ENCODE data around the gene GMPPB.

GMPPB gene

DNA sequence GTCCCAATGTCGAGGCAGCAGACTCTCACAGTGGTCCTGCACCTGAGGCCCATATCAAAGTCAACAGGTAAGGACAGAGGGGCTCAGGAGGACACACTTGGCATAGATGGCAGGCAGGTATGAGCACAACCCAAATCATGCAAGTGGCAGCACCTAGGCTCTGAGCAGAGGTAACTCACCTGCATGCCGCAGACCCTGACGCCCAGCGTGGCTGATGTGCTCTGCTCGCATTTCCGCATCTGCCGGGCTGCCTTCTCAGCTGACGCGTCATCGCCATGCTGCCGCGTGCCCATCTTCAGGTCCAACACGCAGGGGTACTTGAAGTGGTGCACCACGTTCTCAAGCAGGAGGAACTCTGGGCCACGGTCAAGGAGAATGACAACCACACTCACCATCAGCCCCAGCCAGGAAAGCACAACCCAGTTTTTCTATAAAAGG, 4.2 kb upstream of the GMPPB start:
- Histone ChIP-seq H3K36me3 (replicated peaks) (peaks cover 27% of the 10 kb centered on the region), H3K4me3 (ENCODE audit: low read depth, low read length) (no peak overlapping the region), H3K27ac (no peak overlapping the region), H3K27me3 (replicated peaks) (no peaks in the 10 kb centered on the region)
- in situ Hi-C loops (cut with HindIII; ENCODE audit: low pct_ligation_motif_present, low sequenced_read_pairs) = no loop called here
- TF ChIP-seq, protein P1, sequence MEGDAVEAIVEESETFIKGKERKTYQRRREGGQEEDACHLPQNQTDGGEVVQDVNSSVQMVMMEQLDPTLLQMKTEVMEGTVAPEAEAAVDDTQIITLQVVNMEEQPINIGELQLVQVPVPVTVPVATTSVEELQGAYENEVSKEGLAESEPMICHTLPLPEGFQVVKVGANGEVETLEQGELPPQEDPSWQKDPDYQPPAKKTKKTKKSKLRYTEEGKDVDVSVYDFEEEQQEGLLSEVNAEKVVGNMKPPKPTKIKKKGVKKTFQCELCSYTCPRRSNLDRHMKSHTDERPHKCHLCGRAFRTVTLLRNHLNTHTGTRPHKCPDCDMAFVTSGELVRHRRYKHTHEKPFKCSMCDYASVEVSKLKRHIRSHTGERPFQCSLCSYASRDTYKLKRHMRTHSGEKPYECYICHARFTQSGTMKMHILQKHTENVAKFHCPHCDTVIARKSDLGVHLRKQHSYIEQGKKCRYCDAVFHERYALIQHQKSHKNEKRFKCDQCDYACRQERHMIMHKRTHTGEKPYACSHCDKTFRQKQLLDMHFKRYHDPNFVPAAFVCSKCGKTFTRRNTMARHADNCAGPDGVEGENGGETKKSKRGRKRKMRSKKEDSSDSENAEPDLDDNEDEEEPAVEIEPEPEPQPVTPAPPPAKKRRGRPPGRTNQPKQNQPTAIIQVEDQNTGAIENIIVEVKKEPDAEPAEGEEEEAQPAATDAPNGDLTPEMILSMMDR (IDR thresholded peaks at IDR 0.05; ENCODE audit: low read depth, low read length, missing control alignments) = no peak
- DNase-seq = no peak

DNA sequence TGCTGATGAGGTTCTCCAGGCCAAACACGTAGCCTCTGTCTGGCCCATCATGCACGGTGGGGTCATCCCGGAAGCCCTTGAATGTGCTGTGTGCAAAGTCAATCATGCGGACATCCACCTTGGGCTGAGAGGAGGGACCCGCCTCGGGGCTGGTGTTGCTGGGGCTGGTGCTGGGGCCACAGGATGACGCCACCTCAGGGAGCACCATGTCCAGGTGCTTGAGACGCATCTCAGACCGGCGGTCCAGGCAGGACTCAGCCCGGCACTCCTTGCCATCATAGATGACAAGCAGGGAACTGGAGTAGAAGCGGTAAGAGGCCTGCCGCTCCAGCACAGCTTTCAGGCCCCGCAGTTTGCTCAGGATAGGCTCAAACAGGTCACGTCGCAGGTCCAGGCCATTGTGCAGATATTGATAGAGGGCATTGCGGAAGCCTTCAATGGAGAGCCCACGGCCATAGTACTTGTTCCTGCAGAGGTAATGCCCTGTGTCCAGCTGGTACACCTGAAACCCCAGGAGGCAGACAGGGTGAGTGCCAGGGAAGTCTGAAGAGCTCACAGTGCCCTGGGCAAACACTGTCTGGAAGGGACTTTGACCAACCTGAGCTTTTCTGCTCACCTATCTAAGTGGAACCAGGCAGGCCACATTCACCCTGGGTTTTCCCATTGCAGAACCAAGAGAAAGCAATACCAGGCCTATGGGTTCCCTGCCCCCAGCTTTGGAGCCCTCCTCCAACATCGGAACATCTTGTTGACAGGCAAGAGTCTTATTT, 3.6 kb upstream of the GMPPB start:
- H3K36me3 ChIP-seq (replicated peaks) = peaks cover 31% of the 10 kb centered on the region
- H3K27ac ChIP-seq = no peak overlapping the region
- H3K27me3 ChIP-seq (replicated peaks) = no peaks in the 10 kb centered on the region
- in situ Hi-C loops (cut with HindIII; ENCODE audit: low pct_ligation_motif_present, low sequenced_read_pairs) = no loop called here
- TF ChIP-seq, protein P1 (IDR thresholded peaks at IDR 0.05; ENCODE audit: low read depth, low read length, missing control alignments) = no peak
- no peak overlapping the region for H3K4me3 ChIP-seq (ENCODE audit: low read depth, low read length)
- DNase-seq = no peak

GRCh38 chr3:49725906-49726681, 2.3 kb upstream of the GMPPB start:
- Histone ChIP-seq H3K27ac (no peak overlapping the region), H3K36me3 (replicated peaks) (peaks cover 34% of the 10 kb centered on the region), H3K27me3 (replicated peaks) (no peaks in the 10 kb centered on the region), H3K4me3 (ENCODE audit: low read depth, low read length) (no peak overlapping the region)
- in situ Hi-C loops (cut with HindIII; ENCODE audit: low pct_ligation_motif_present, low sequenced_read_pairs) = no loop called here
- no peak for DNase-seq
- TF ChIP-seq, protein P1 (IDR thresholded peaks at IDR 0.05; ENCODE audit: low read depth, low read length, missing control alignments) = no peak

DNA sequence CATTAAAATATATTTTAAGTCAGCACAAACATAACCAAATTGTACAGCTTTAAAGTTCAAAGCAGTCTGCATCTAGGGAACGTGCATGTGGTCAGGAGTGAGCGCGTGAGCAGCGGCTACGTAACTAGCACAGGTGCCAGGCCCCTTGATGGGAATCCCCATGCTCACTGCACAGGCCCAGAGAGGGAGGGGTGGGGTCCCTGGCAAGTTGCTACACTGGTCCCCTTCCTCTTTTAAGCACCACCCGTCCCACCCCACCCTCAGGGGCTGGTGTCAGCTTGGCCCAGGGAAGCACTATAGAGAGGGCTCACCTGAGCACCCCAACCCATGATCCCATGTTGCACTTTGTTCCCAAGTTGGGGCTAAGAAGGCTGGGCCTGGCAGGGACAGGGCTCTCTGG, 835 bp upstream of the GMPPB start:
- no peak for DNase-seq

DNA sequence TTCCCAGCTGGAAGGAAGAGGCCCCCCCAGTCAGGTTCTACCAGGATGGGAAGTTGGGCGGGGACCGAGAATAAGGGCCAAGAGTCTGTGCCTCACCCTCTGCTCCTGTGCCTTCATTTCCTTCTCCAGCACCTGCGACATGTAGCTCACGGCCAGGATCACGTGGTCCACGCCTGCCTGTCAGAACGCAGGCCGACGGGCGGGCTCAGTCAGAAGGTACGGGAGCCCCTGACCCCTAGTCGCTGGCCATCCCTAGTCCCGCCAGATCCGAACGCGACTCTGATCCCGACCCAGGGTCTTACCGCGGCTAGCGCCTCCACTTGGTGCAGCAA, 489 bp downstream of the GMPPB start:
- Histone ChIP-seq H3K4me3 (ENCODE audit: low read depth, low read length) (peak overlapping the region; percentile 100), H3K27me3 (replicated peaks) (no peaks in the 10 kb centered on the region), H3K36me3 (replicated peaks) (peaks cover 38% of the 10 kb centered on the region), H3K27ac (peak overlapping the region; percentile 92)
- TF ChIP-seq, protein P1 (IDR thresholded peaks at IDR 0.05; ENCODE audit: low read depth, low read length, missing control alignments) = no peak
- in situ Hi-C loops (cut with HindIII; ENCODE audit: low pct_ligation_motif_present, low sequenced_read_pairs) = no loop called here
- peak; percentile 41 for DNase-seq

More for the DNA sequence above, 835 bp upstream of the GMPPB start:
- Histone ChIP-seq H3K4me3 (ENCODE audit: low read depth, low read length) (peak overlapping the region; percentile 66), H3K36me3 (replicated peaks) (peaks cover 38% of the 10 kb centered on the region), H3K27ac (peak overlapping the region; percentile 85), H3K27me3 (replicated peaks) (no peaks in the 10 kb centered on the region)
- in situ Hi-C loops (cut with HindIII; ENCODE audit: low pct_ligation_motif_present, low sequenced_read_pairs) = no loop called here
- TF ChIP-seq, protein P1 (IDR thresholded peaks at IDR 0.05; ENCODE audit: low read depth, low read length, missing control alignments) = no peak
